HG03432 (cell line): Measurements from ENCODE around the gene TP73.
"Not testable (repeated sequence)": the region's sequence is repeated elsewhere in the genome, so short reads cannot be mapped to it uniquely, and the experiment has no call there.

ENCODE experiments used
- ATAC-seq: cut with Tn5 transposase; IDR thresholded peaks from one replicate; pipeline ENCODE4 v1.9.1; 2021; ENCODE audit warnings: mild to moderate bottlenecking, moderate library complexity; ENCODE audit not compliant: unreplicated experiment

Gene TP73

DNA sequence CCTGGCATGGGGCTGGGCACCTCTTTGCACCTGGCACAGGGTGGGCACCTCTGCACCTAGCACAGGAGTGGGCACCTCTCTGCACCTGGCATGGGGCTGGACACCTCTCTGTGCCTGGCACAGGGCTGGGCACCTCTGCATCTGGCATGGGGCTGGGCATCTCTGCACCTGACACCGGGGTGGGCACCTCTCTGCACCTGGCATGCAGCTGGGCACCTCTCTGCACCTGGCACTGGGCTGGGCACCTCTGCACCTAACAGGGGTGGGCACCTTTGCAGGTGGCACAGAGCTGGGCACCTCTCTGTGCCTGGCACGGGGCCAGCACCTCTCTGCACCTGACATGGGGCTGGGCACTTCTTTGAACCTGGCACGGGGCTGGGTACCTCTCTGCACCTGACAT, 70.5 kb downstream of the TP73 start:
- ATAC-seq = no peak

DNA sequence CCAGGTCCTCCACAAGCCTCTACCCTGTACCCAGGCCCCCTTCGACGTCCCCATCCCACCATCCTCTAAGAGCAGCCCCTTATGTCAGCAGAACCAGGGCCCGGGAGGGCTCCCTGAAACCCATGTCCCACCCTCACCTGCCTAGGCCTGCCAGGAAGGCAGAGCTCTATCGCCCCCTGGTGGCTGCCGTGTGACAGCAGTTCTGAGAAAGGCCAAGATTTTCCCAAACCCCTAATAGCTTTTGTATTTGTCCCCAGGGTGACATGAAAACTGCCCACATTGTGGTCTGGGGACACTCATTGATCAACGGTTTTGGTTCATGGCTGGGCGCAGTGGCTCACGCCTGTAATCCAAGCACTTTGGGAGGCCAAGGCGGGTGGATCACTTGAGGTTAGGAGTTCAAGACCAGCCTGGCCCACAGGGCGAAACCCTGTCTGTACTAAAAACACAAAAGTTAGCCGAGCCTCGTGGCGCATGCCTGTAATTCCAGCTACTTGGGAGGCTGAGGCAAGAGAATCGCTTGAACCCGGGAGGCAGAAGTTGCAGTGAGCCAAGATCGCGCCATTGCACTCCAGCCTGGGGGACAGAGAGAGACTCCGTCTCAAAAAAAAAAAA, 72.2 kb downstream of the TP73 start:
- not testable (repeated sequence) for ATAC-seq

GRCh38 chr1:3725366-3725765, 73.0 kb downstream of the TP73 start:
- no peak for ATAC-seq

DNA sequence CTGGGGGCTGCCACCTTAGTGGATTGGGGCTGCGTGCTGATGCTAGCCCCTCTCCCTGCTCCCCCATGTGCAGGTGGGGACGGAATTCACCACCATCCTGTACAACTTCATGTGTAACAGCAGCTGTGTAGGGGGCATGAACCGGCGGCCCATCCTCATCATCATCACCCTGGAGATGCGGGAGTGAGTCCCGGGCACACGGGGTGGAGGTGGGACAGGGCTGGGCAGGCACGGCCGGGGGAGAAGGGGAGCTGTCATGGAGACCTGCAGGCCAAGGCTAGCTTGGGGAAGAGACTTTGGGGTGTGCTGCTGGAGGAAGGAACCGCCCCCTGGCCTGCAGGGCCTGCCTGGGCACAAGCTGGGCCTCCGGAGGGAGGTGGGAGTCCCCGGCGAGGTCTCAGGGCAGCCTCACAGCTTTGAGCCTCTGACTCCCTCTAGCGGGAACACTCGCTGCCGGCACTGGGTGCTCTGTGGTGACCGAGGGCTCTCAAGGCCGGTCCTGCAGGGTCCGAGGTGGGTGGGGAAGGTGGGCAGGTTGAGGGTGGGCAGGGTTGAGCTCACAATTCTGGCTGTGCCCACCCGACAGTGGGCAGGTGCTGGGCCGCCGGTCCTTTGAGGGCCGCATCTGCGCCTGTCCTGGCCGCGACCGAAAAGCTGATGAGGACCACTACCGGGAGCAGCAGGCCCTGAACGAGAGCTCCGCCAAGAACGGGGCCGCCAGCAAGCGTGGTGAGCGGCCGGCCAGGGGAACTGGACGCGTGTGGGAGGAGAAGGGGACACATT, 74.9 kb downstream of the TP73 start:
- no peak for ATAC-seq

DNA sequence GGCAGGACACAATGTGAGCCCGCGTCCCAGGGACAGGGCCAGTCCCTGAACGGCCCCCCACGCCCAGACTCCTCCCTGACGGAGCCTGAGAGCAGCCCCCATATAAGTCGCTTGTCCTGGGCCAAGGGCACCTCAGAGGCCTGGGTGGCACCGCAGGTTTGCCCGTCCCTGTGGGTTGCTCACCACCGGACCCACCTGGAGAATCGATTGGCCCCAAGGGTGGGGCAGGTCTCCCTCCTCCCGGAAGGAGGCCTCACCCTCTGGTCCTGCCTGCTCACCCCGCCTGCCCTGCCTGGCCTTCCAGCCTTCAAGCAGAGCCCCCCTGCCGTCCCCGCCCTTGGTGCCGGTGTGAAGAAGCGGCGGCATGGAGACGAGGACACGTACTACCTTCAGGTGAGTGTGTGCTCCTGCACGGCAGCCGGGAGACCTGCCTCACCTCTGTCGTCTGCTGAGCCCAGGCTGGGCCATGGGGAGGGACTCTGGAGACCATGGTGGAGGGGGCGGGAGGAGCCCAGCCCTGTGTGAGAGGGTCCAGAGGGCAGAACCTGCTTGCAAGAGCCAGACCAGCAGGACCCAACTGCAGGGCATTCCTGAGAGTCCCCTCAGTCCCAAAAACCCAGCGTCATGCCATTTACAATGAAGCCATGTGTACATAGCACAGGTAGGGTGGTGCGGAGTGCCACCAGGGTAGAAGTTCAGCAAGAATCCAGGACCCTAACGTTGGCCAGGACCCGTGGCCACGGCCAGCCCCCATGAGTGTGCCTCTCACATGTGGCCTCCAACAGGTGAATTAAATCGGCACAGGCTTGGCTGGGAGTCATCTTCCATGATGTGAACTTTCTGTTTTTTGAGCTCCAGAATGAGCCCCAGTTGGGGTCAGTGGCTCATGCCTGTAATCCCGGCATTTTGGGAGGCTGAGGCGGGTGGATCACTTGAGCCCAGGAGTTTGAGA, 75.8 kb downstream of the TP73 start:
- no peak for ATAC-seq

- no peak for ATAC-seq
These were observed 77.6 kb downstream of the TP73 start for GRCh38 chr1:3729594-3730542.

GRCh38 chr1:3730543-3731247, 78.4 kb downstream of the TP73 start:
- ATAC-seq = no peak

- ATAC-seq = no peak
These were observed 79.5 kb downstream of the TP73 start for GRCh38 chr1:3731583-3732433.

- no peak for ATAC-seq
These were observed 80.2 kb downstream of the TP73 start for GRCh38 chr1:3732434-3733093.

DNA sequence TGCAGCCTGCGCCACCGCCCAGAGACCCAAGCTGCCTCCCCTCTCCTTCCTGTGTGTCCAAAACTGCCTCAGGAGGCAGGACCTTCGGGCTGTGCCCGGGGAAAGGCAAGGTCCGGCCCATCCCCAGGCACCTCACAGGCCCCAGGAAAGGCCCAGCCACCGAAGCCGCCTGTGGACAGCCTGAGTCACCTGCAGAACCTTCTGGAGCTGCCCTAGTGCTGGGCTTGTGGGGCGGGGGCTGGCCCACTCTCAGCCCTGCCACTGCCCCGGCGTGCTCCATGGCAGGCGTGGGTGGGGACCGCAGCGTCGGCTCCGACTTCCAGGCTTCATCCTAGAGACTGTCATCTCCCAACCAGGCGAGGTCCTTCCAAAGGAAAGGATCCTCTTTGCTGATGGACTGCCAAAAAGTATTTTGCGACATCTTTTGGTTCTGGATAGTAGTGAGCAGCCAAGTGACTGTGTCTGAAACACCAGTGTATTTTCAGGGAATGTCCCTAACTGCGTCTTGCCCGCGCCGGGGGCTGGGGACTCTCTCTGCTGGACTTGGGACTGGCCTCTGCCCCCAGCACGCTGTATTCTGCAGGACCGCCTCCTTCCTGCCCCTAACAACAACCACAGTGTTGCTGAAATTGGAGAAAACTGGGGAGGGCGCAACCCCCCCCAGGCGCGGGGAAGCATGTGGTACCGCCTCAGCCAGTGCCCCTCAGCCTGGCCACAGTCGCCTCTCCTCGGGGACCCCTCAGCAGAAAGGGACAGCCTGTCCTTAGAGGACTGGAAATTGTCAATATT, 81.0 kb downstream of the TP73 start:
- no peak for ATAC-seq

- ATAC-seq = no peak
These were observed 81.7 kb downstream of the TP73 start for GRCh38 chr1:3733883-3734589.

DNA sequence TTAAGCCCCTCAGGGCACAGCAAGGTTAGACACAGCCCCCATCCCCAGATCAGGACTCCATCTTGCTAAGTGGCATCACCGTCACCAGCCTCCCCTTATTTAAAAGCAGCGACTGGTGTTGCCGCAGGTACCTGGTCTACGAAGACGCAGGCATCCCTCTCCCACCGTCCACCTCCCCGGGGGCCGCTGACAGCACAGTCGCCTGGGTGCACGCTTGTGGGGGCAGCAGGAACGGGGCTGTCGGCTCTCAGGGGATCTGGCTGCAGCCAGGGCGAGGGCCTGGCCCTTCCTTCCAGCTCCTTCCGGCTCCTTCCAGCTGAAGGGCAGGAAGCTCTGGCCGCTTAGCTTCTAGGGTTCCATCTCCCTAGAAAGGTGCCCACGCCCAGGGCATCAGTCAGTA, 82.3 kb downstream of the TP73 start:
- ATAC-seq = no peak

GRCh38 chr1:3735027-3735681, 82.8 kb downstream of the TP73 start:
- no peak for ATAC-seq

DNA sequence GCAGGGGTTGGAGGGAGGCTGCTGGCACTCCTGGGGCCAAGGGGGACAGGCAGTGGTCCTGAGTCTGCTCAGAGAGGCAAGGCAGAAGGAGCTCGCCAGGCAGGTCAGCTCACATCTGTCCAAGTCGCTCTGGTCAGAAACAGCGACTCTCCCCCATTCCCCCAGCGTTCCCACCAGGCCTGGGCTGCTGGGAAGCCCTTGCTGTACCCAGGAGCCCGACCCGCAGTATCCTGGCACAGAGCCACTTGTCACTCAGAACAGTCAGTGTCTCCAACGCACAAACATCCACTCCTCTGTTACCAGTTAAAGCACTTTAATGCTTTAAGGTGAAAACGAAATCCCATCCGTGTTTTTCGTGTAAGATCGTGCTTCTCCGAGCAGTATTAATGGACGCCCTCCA, 83.4 kb downstream of the TP73 start:
- ATAC-seq = no peak

DNA sequence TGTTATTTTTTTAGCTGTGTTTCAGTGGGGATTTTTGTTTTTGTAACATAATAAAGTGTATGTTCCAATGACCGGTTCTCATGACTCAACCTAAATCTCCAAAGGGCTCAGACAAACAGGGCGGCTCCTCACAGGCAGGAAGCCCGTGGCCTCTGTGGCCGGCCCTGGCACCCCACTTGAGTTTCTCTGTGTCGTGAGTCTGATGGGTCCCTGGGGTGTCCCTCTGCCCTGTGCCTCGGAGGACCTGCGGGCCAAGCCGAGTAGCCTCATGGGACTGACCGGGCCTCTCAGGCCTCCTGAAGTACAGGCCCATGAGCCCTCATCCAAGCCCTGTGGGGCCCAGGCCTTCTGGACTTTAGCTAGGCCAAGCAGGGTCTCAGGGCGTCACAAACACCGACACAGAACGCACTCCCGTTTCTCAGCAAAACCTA, 83.8 kb downstream of the TP73 start:
- ATAC-seq = no peak

- ATAC-seq = no peak
These were observed 84.4 kb downstream of the TP73 start for GRCh38 chr1:3736708-3737107.
